Loucy (cell line): ENCODE data around the gene PFKL.

Source experiments
- H2AFZ ChIP-seq: fragments of 200-600 bp; sonication (generic); 2 replicates; pipeline ENCODE4 v1.6.0; 2016; ENCODE audit warnings: antibody characterized with exemption, mild to moderate bottlenecking, low read length, moderate library complexity
- H3F3A ChIP-seq: fragments of 200-600 bp; 2 replicates; pipeline ENCODE4 v1.6.0; 2016; ENCODE audit warnings: antibody characterized with exemption, low read depth, mild to moderate bottlenecking
- H3K27me3 ChIP-seq: fragments of 200-600 bp; sonication (generic); 2 replicates; pipeline ENCODE4 v1.6.1; 2014; ENCODE audit warnings: low read length, mild to moderate bottlenecking; ENCODE audit not compliant: insufficient read depth, poor library complexity, severe bottlenecking
- H3K36me3 ChIP-seq: fragments of 200-600 bp; sonication (generic); 2 replicates; pipeline ENCODE4 v1.6.1; 2016; ENCODE audit warnings: low read length; ENCODE audit not compliant: insufficient read depth
- H3K4me1 ChIP-seq: fragments of 200-600 bp; sonication (generic); 2 replicates; pipeline ENCODE4 v1.5.1; 2014; ENCODE audit warnings: low read length, mild to moderate bottlenecking; ENCODE audit not compliant: insufficient read depth, poor library complexity, severe bottlenecking
- H3K4me2 ChIP-seq: fragments of 200-600 bp; sonication (generic); 2 replicates; pipeline ENCODE4 v1.6.0; 2014; ENCODE audit warnings: antibody characterized with exemption, low read length, low read depth, mild to moderate bottlenecking; ENCODE audit not compliant: poor library complexity, severe bottlenecking
- H3K4me3 ChIP-seq: fragments of 200-600 bp; sonication (generic); 2 replicates; pipeline ENCODE4 v1.5.1; 2014; ENCODE audit warnings: low read length, mild to moderate bottlenecking, mixed read lengths; ENCODE audit not compliant: poor library complexity, severe bottlenecking
- H3K79me2 ChIP-seq: fragments of 200-600 bp; sonication (generic); 2 replicates; pipeline ENCODE4 v1.6.1; 2014; ENCODE audit warnings: low read length; ENCODE audit not compliant: insufficient read depth
- H3K9ac ChIP-seq: fragments of 200-600 bp; sonication (generic); 2 replicates; pipeline ENCODE4 v1.6.0; 2014; ENCODE audit warnings: mild to moderate bottlenecking, low read depth, low read length, moderate library complexity; ENCODE audit not compliant: poor library complexity, severe bottlenecking
- H3K9me2 ChIP-seq: fragments of 200-600 bp; sonication (generic); replicated peaks from 2 replicates; pipeline ENCODE4 v1.6.1; 2016; ENCODE audit warnings: low read depth, low read length, mixed read lengths
- H3K9me3 ChIP-seq: fragments of 200-600 bp; sonication (generic); 2 replicates; pipeline ENCODE4 v1.6.1; 2014; ENCODE audit warnings: mild to moderate bottlenecking, antibody characterized with exemption, low read length, low read depth; ENCODE audit not compliant: insufficient read depth
- H4K20me1 ChIP-seq: fragments of 200-600 bp; sonication (generic); 2 replicates; pipeline ENCODE4 v1.6.0; 2014; ENCODE audit warnings: antibody characterized with exemption, low read length, mild to moderate bottlenecking; ENCODE audit not compliant: insufficient read depth, poor library complexity, severe bottlenecking
- EZH2phosphoT487 ChIP-seq: fragments of 200-600 bp; IDR thresholded peaks from 2 replicates; pipeline ENCODE4 v1.6.1; 2018; ENCODE audit warnings: antibody characterized with exemption, mild to moderate bottlenecking, moderate library complexity, borderline replicate concordance
- TF ChIP-seq, protein P1 (sequence below): fragments of 200-600 bp; sonication (generic); conservative IDR thresholded peaks from 2 replicates; pipeline ENCODE4 v1.5.1; 2014; ENCODE audit warnings: mild to moderate bottlenecking, antibody characterized with exemption, low read length

PFKL gene

GRCh38 chr21:44283948-44284347, 15.9 kb upstream of the PFKL start:
- no peak for TF ChIP-seq EZH2phosphoT487
- TF ChIP-seq, protein P1, sequence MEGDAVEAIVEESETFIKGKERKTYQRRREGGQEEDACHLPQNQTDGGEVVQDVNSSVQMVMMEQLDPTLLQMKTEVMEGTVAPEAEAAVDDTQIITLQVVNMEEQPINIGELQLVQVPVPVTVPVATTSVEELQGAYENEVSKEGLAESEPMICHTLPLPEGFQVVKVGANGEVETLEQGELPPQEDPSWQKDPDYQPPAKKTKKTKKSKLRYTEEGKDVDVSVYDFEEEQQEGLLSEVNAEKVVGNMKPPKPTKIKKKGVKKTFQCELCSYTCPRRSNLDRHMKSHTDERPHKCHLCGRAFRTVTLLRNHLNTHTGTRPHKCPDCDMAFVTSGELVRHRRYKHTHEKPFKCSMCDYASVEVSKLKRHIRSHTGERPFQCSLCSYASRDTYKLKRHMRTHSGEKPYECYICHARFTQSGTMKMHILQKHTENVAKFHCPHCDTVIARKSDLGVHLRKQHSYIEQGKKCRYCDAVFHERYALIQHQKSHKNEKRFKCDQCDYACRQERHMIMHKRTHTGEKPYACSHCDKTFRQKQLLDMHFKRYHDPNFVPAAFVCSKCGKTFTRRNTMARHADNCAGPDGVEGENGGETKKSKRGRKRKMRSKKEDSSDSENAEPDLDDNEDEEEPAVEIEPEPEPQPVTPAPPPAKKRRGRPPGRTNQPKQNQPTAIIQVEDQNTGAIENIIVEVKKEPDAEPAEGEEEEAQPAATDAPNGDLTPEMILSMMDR, result no peak
- no peaks in the 10 kb centered on the region for H3K4me1 ChIP-seq
- no peaks in the 10 kb centered on the region for H3F3A ChIP-seq
- H3K79me2 ChIP-seq, result no peaks in the 10 kb centered on the region
- H3K4me2 ChIP-seq, result no peak overlapping the region
- no peaks in the 10 kb centered on the region for H4K20me1 ChIP-seq
- H3K9me3 ChIP-seq, result no peaks in the 10 kb centered on the region
- no peaks in the 10 kb centered on the region for H3K36me3 ChIP-seq
- no peak overlapping the region for H3K9ac ChIP-seq
- no peak overlapping the region for H3K4me3 ChIP-seq
- H3K27me3 ChIP-seq, result no peaks in the 10 kb centered on the region
- no peak overlapping the region for H2AFZ ChIP-seq
- no peaks in the 10 kb centered on the region for H3K9me2 ChIP-seq

DNA sequence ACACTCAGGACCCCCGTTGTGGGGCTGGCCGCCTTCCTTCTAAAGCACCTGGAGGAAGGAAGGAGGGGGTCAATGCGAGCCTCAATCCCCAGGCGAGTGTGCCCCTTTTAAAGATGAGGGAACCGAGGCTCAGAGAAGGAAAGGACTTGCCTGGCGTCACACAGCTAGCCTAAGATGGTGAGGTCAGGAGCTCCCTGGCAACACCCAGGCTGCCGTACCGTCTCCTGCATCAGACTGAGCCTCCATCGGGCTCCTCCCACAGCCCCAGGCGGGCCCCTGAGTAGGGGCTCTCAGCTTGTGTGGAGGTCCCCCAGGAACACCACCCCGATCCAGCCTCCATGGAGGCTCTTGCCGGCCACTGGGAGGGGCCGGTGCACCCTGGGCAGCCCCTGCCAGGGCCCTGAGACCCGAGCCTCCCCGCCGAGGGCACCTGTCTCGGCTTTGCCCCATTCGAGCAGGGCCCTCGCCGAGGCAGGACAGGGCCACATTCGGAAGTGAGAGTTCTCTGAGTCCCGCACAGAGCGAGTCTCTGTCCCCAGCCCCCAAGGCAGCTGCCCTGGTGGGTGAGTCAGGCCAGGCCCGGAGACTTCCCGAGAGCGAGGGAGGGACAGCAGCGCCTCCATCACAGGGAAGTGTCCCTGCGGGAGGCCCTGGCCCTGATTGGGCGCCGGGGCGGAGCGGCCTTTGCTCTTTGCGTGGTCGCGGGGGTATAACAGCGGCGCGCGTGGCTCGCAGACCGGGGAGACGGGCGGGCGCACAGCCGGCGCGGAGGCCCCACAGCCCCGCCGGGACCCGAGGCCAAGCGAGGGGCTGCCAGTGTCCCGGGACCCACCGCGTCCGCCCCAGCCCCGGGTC, 14.5 kb upstream of the PFKL start, which contains the start of gene AIRE:
AIRE (plus strand) TSS at position 739 of the 855 bp plus-strand sequence. CDS start 131 bp downstream, outside the sequence.
- no peak within 1 kb of the TSS for H2AFZ ChIP-seq

DNA sequence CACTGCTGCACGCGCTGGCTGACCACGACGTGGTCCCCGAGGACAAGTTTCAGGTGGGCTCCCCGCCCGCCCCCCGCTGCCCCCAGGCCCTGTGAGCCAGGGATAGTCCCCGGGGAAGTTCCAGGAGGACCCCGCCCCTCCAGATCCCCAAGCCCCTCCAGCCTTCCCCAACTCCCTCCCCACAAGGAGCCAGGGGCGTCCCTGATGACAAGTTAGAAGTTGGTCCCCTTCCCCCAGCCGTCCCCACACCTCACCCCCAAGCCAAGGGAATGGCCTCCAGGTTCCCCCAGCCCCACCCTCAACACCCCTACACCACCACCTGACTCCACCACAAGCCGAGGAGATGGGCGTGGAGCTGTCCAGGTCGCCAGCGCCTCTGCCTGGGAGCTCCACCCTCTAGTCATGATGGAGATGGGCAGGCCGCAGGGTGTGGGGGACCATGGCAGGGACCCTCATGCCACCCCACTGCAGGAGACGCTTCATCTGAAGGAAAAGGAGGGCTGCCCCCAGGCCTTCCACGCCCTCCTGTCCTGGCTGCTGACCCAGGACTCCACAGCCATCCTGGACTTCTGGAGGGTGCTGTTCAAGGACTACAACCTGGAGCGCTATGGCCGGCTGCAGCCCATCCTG, 13.7 kb upstream of the PFKL start:
- no peak overlapping the region for H3K4me3 ChIP-seq
- H3K9me3 ChIP-seq, result no peaks in the 10 kb centered on the region
- H2AFZ ChIP-seq, result no peak overlapping the region
- H3K36me3 ChIP-seq, result no peaks in the 10 kb centered on the region
- H3K79me2 ChIP-seq, result no peaks in the 10 kb centered on the region
- H4K20me1 ChIP-seq, result no peaks in the 10 kb centered on the region
- TF ChIP-seq, protein P1, result no peak
- TF ChIP-seq EZH2phosphoT487, result no peak
- no peak overlapping the region for H3K9ac ChIP-seq
- no peaks in the 10 kb centered on the region for H3K9me2 ChIP-seq
- no peak overlapping the region for H3K4me2 ChIP-seq
- H3F3A ChIP-seq, result no peaks in the 10 kb centered on the region
- no peaks in the 10 kb centered on the region for H3K4me1 ChIP-seq
- no peaks in the 10 kb centered on the region for H3K27me3 ChIP-seq

More for the DNA sequence above, 14.5 kb upstream of the PFKL start, which contains the start of gene AIRE:
- no peaks in the 10 kb centered on the region for H4K20me1 ChIP-seq
- no peak for TF ChIP-seq EZH2phosphoT487
- TF ChIP-seq, protein P1, result no peak
- H3K9me3 ChIP-seq, result no peaks in the 10 kb centered on the region
- no peak within 1 kb of the TSS for H3K4me2 ChIP-seq
- H3K79me2 ChIP-seq, result no peaks in the 10 kb centered on the region
- no peaks in the 10 kb centered on the region for H3K4me1 ChIP-seq
- H3K9ac ChIP-seq, result no peak within 1 kb of the TSS
- H3K4me3 ChIP-seq, result no peak within 1 kb of the TSS
- no peaks in the 10 kb centered on the region for H3K27me3 ChIP-seq
- no peaks in the 10 kb centered on the region for H3F3A ChIP-seq
- no peaks in the 10 kb centered on the region for H3K36me3 ChIP-seq
- no peaks in the 10 kb centered on the region for H3K9me2 ChIP-seq
